Measurements from ENCODE around the gene CRACR2A.
A peak's percentile ranks its signal among the peaks of the same experiment; 100 is the strongest.

Gene CRACR2A

GRCh38 chr12:3741882-3742672 is 10.8 kb downstream of the CRACR2A start:
- Histone ChIP-seq H3K27ac (peak overlapping the region; percentile 42), H3K27me3 (no peaks in the 10 kb centered on the region), H3K4me1 (ENCODE audit: control insufficient read depth in 1 of 2, insufficient read depth in 1 of 2, low read depth in 1 of 2, low read length in 1 of 2) (peaks cover 3% of the 10 kb centered on the region in 2 experiments), H3K36me3 (peaks cover 22% of the 10 kb centered on the region), H3K9me3 (no peaks in the 10 kb centered on the region), H3K4me3 (ENCODE audit: low read depth in 1 of 2, low read length in 1 of 2) (no peak overlapping the region)
- no peak for TF ChIP-seq CTCF (IDR thresholded peaks at IDR 0.05)

GRCh38 chr12:3740480-3741231 is 12.3 kb downstream of the CRACR2A start:
- no peaks in the 10 kb centered on the region for H3K9me3 ChIP-seq
- H3K27me3 ChIP-seq = no peaks in the 10 kb centered on the region
- no peak for TF ChIP-seq CTCF (IDR thresholded peaks at IDR 0.05)
- H3K4me1 ChIP-seq (ENCODE audit: control insufficient read depth in 1 of 2, insufficient read depth in 1 of 2, low read depth in 1 of 2, low read length in 1 of 2) = peaks cover 3% of the 10 kb centered on the region in 2 experiments
- H3K4me3 ChIP-seq (ENCODE audit: low read depth in 1 of 2, low read length in 1 of 2) = no peak overlapping the region
- H3K27ac ChIP-seq = no peak overlapping the region
- H3K36me3 ChIP-seq = peaks cover 17% of the 10 kb centered on the region

- Histone ChIP-seq H3K27ac (no peak overlapping the region), H3K36me3 (peaks cover 11% of the 10 kb centered on the region), H3K4me1 (ENCODE audit: control insufficient read depth in 1 of 2, insufficient read depth in 1 of 2, low read depth in 1 of 2, low read length in 1 of 2) (peaks cover 22 to 28% of the 10 kb centered on the region in 2 experiments), H3K4me3 (ENCODE audit: low read depth in 1 of 2, low read length in 1 of 2) (no peak overlapping the region), H3K27me3 (no peaks in the 10 kb centered on the region), H3K9me3 (no peaks in the 10 kb centered on the region)
- no peak for TF ChIP-seq CTCF (IDR thresholded peaks at IDR 0.05)
Observed at GRCh38 chr12:3735432-3735831, 17.5 kb downstream of the CRACR2A start.

- H3K36me3 ChIP-seq = peaks cover 11% of the 10 kb centered on the region
- no peak for TF ChIP-seq CTCF (IDR thresholded peaks at IDR 0.05)
- peaks cover 44 to 51% of the 10 kb centered on the region in 2 experiments for H3K4me1 ChIP-seq (ENCODE audit: control insufficient read depth in 1 of 2, insufficient read depth in 1 of 2, low read depth in 1 of 2, low read length in 1 of 2)
- H3K9me3 ChIP-seq = no peaks in the 10 kb centered on the region
- H3K27ac ChIP-seq = peak overlapping the region; percentile 94
- H3K27me3 ChIP-seq = no peaks in the 10 kb centered on the region
- no peak overlapping the region for H3K4me3 ChIP-seq (ENCODE audit: low read depth in 1 of 2, low read length in 1 of 2)
Observed at GRCh38 chr12:3732901-3733300, 20.0 kb downstream of the CRACR2A start.

- H3K27ac ChIP-seq = peak overlapping the region; percentile 94
- H3K4me1 ChIP-seq (ENCODE audit: control insufficient read depth in 1 of 2, insufficient read depth in 1 of 2, low read depth in 1 of 2, low read length in 1 of 2) = peaks cover 67 to 74% of the 10 kb centered on the region in 2 experiments
- H3K4me3 ChIP-seq (ENCODE audit: low read depth in 1 of 2, low read length in 1 of 2) = no peak overlapping the region
- H3K27me3 ChIP-seq = no peaks in the 10 kb centered on the region
- no peaks in the 10 kb centered on the region for H3K9me3 ChIP-seq
- H3K36me3 ChIP-seq = peaks cover 13% of the 10 kb centered on the region
- no peak for TF ChIP-seq CTCF (IDR thresholded peaks at IDR 0.05)
Observed at GRCh38 chr12:3730111-3730510, 22.8 kb downstream of the CRACR2A start.
